ENCODE data around the gene ZNF180.

DNA sequence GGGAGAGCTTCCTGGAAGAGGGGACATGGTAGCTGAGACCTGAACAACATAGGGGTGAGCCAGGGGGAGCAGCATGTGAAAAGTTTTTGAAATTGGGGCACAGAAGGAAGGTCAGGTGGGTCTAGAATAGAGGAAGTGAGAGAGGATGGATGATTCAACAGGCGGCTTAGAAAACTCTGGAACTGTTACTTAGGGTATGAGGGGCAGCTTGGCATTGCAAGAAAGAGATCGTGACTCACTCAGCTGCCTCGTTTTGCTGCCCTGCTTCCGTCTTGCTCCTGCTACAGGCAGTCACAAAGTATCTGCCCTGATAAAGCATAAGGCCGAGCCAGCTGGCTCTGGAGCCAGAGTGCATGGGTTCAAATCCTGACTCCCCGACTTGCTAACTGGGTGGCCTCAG lies 30.5 kb upstream of the ZNF180 start:
- no peak for TF ChIP-seq EZH2 (IDR thresholded peaks at IDR 0.05; ENCODE audit: insufficient read depth, low read length)
- TF ChIP-seq, protein P1, sequence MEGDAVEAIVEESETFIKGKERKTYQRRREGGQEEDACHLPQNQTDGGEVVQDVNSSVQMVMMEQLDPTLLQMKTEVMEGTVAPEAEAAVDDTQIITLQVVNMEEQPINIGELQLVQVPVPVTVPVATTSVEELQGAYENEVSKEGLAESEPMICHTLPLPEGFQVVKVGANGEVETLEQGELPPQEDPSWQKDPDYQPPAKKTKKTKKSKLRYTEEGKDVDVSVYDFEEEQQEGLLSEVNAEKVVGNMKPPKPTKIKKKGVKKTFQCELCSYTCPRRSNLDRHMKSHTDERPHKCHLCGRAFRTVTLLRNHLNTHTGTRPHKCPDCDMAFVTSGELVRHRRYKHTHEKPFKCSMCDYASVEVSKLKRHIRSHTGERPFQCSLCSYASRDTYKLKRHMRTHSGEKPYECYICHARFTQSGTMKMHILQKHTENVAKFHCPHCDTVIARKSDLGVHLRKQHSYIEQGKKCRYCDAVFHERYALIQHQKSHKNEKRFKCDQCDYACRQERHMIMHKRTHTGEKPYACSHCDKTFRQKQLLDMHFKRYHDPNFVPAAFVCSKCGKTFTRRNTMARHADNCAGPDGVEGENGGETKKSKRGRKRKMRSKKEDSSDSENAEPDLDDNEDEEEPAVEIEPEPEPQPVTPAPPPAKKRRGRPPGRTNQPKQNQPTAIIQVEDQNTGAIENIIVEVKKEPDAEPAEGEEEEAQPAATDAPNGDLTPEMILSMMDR (IDR thresholded peaks at IDR 0.05; ENCODE audit: insufficient read depth, low read depth, low read length): no peak

Measured in astrocyte (in vitro differentiated cells and primary cell).